ENCODE results near the gene TNFSF12. TPM values are rescaled to one million over a fixed set of nuclear protein-coding genes. Genes with fewer than 3 reads are reported as not detected.
A peak's percentile ranks its signal among the peaks of the same experiment; 100 is the strongest.
"Not testable (repeated sequence)": the region's sequence is repeated elsewhere in the genome, so short reads cannot be mapped to it uniquely, and the experiment has no call there.

Gene TNFSF12
- total RNA-seq, 2 donors from 2014 or later: 27.4 to 44.2 TPM

- H3K9me3 Mint-ChIP-seq: no peaks in the 10 kb centered on the region
- H3K27ac Mint-ChIP-seq: peak overlapping the region; percentile 94
- peaks cover 39% of the 10 kb centered on the region for H3K4me1 Mint-ChIP-seq
- no peak for ATAC-seq (replicated peaks)
- H3K27me3 Mint-ChIP-seq: no peaks in the 10 kb centered on the region
- peaks cover 78% of the 10 kb centered on the region for H3K36me3 Mint-ChIP-seq (ENCODE audit: low read depth)
- peak overlapping the region; percentile 96 for H3K4me3 Mint-ChIP-seq
These were observed 33.8 kb downstream of the TNFSF12 start for GRCh38 chr17:7582396-7583252.

GRCh38 chr17:7583253-7584109 is 34.6 kb downstream of the TNFSF12 start, which contains the start of gene MPDU1:
Gene MPDU1 (plus strand): TSS chr17:7583852. CDS start chr17:7583863, 11 bp downstream.
- Mint-ChIP-seq H3K4me3 (peak within 1 kb of the TSS; percentile 96), H3K27me3 (no peaks in the 10 kb centered on the region), H3K4me1 (peaks cover 33% of the 10 kb centered on the region), H3K27ac (peak within 1 kb of the TSS; percentile 94), H3K9me3 (no peaks in the 10 kb centered on the region), H3K36me3 (ENCODE audit: low read depth) (peaks cover 77% of the 10 kb centered on the region)
- ATAC-seq (replicated peaks): peak; percentile 78

- ATAC-seq (replicated peaks): no peak
- H3K27me3 Mint-ChIP-seq: no peaks in the 10 kb centered on the region
- no peaks in the 10 kb centered on the region for H3K9me3 Mint-ChIP-seq
- peaks cover 61% of the 10 kb centered on the region for H3K36me3 Mint-ChIP-seq (ENCODE audit: low read depth)
- peaks cover 8% of the 10 kb centered on the region for H3K4me1 Mint-ChIP-seq
- no peak overlapping the region for H3K4me3 Mint-ChIP-seq
- peak overlapping the region; percentile 43 for H3K27ac Mint-ChIP-seq
These were observed 38.0 kb downstream of the TNFSF12 start for GRCh38 chr17:7586673-7587419.

- Mint-ChIP-seq H3K27ac (peak overlapping the region; percentile 43), H3K27me3 (no peaks in the 10 kb centered on the region), H3K4me1 (peaks cover 8% of the 10 kb centered on the region), H3K9me3 (no peaks in the 10 kb centered on the region), H3K36me3 (ENCODE audit: low read depth) (peaks cover 68% of the 10 kb centered on the region), H3K4me3 (no peak overlapping the region)
- ATAC-seq (replicated peaks): no peak
These were observed 38.7 kb downstream of the TNFSF12 start for GRCh38 chr17:7587420-7588151.

GRCh38 chr17:7588553-7589203 is 39.8 kb downstream of the TNFSF12 start:
- no peak for ATAC-seq (replicated peaks)
- H3K27ac Mint-ChIP-seq: no peak overlapping the region

GRCh38 chr17:7589204-7589868 is 40.5 kb downstream of the TNFSF12 start:
- Mint-ChIP-seq H3K27me3 (no peaks in the 10 kb centered on the region), H3K27ac (no peak overlapping the region), H3K36me3 (ENCODE audit: low read depth) (peaks cover 72% of the 10 kb centered on the region)

More at GRCh38 chr17:7588553-7589203, 39.8 kb downstream of the TNFSF12 start:
- Mint-ChIP-seq H3K4me3 (no peak overlapping the region), H3K9me3 (no peaks in the 10 kb centered on the region), H3K27me3 (no peaks in the 10 kb centered on the region), H3K4me1 (peaks cover 8% of the 10 kb centered on the region), H3K36me3 (ENCODE audit: low read depth) (peaks cover 72% of the 10 kb centered on the region)

GRCh38 chr17:7589891-7590691 is 41.2 kb downstream of the TNFSF12 start, which contains the start of gene SOX15:
Gene SOX15 (minus strand): TSS chr17:7590094. CDS start chr17:7589676, 418 bp downstream.
- Mint-ChIP-seq H3K9me3 (no peaks in the 10 kb centered on the region), H3K4me3 (no peak within 1 kb of the TSS), H3K27ac (peak within 1 kb of the TSS; percentile 78), H3K27me3 (no peaks in the 10 kb centered on the region), H3K36me3 (ENCODE audit: low read depth) (peaks cover 71% of the 10 kb centered on the region), H3K4me1 (peaks cover 4% of the 10 kb centered on the region)
- no peak for ATAC-seq (replicated peaks)

More at GRCh38 chr17:7589204-7589868, 40.5 kb downstream of the TNFSF12 start:
- H3K9me3 Mint-ChIP-seq: no peaks in the 10 kb centered on the region
- peak; percentile 84 for ATAC-seq (replicated peaks)
- peaks cover 8% of the 10 kb centered on the region for H3K4me1 Mint-ChIP-seq
- H3K4me3 Mint-ChIP-seq: no peak overlapping the region

- no peaks in the 10 kb centered on the region for H3K9me3 Mint-ChIP-seq
- H3K4me3 Mint-ChIP-seq: no peak overlapping the region
- peaks cover 1% of the 10 kb centered on the region for H3K4me1 Mint-ChIP-seq
- H3K36me3 Mint-ChIP-seq (ENCODE audit: low read depth): peaks cover 72% of the 10 kb centered on the region
- ATAC-seq (replicated peaks): no peak
- H3K27ac Mint-ChIP-seq: peak overlapping the region; percentile 78
- H3K27me3 Mint-ChIP-seq: no peaks in the 10 kb centered on the region
These were observed 41.9 kb downstream of the TNFSF12 start for GRCh38 chr17:7590743-7591142.

- Mint-ChIP-seq H3K4me3 (no peak overlapping the region), H3K36me3 (ENCODE audit: low read depth) (peaks cover 79% of the 10 kb centered on the region), H3K4me1 (no peaks in the 10 kb centered on the region), H3K27me3 (no peaks in the 10 kb centered on the region), H3K9me3 (no peaks in the 10 kb centered on the region), H3K27ac (peak overlapping the region; percentile 58)
- ATAC-seq (replicated peaks): no peak
These were observed 42.7 kb downstream of the TNFSF12 start for GRCh38 chr17:7591596-7591995.

- ATAC-seq (replicated peaks): no peak
- H3K27ac Mint-ChIP-seq: no peak overlapping the region
- no peaks in the 10 kb centered on the region for H3K9me3 Mint-ChIP-seq
- no peaks in the 10 kb centered on the region for H3K27me3 Mint-ChIP-seq
- H3K4me3 Mint-ChIP-seq: no peak overlapping the region
- H3K36me3 Mint-ChIP-seq (ENCODE audit: low read depth): peaks cover 80% of the 10 kb centered on the region
- no peaks in the 10 kb centered on the region for H3K4me1 Mint-ChIP-seq
These were observed 43.7 kb downstream of the TNFSF12 start for GRCh38 chr17:7592422-7593021.

GRCh38 chr17:7593296-7593695 is 44.4 kb downstream of the TNFSF12 start:
- H3K27me3 Mint-ChIP-seq: no peaks in the 10 kb centered on the region
- no peak overlapping the region for H3K27ac Mint-ChIP-seq
- H3K9me3 Mint-ChIP-seq: no peaks in the 10 kb centered on the region
- H3K4me3 Mint-ChIP-seq: no peak overlapping the region
- no peak for ATAC-seq (replicated peaks)
- H3K4me1 Mint-ChIP-seq: no peaks in the 10 kb centered on the region
- peaks cover 78% of the 10 kb centered on the region for H3K36me3 Mint-ChIP-seq (ENCODE audit: low read depth)

GRCh38 chr17:7597561-7597960 is 48.7 kb downstream of the TNFSF12 start:
- not testable (repeated sequence) for H3K4me3 Mint-ChIP-seq; H3K27me3 Mint-ChIP-seq; H3K9me3 Mint-ChIP-seq; ATAC-seq (replicated peaks); H3K4me1 Mint-ChIP-seq; H3K27ac Mint-ChIP-seq
- peaks cover 96% of the 10 kb centered on the region for H3K36me3 Mint-ChIP-seq (ENCODE audit: low read depth)

Data from activated T-helper 17 cell treated with anti-CD3 and anti-CD28 coated beads, Interleukin-2, amount 50 U/mL, for 72 hours (primary cell).